Measurements from ENCODE around the gene ETF1. TPM values are rescaled to one million over a fixed set of nuclear protein-coding genes. Genes with fewer than 3 reads are reported as not detected.
A peak's percentile ranks its signal among the peaks of the same experiment; 100 is the strongest.

Gene ETF1
- total and polyA plus RNA-seq, 9 of the 15 experiments (the other 6 are each of a cell fraction or from before 2014, with no cell fraction given) = 53.7 to 209 (median 164) TPM

DNA sequence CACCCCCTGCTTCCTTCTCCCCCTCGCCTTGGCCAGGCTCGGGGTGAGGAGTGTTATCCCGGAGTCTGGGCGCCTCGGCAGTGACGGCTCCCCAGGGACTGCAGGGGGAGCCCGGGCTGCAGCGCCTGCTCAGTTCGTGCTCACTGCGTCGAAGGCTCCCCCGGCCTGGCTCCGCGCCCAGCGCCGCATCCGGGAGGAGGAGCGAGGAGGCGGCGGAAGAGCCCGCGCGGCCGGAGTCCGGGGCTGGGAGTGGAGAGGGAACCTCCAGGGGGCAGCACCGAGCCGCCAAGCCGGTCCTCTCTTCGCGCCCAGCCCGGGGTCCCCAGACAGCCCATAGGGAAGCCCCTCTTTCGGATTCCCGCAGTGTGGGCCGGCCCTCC is 79.0 kb downstream of the ETF1 start (continued):
- TF ChIP-seq, protein P1, sequence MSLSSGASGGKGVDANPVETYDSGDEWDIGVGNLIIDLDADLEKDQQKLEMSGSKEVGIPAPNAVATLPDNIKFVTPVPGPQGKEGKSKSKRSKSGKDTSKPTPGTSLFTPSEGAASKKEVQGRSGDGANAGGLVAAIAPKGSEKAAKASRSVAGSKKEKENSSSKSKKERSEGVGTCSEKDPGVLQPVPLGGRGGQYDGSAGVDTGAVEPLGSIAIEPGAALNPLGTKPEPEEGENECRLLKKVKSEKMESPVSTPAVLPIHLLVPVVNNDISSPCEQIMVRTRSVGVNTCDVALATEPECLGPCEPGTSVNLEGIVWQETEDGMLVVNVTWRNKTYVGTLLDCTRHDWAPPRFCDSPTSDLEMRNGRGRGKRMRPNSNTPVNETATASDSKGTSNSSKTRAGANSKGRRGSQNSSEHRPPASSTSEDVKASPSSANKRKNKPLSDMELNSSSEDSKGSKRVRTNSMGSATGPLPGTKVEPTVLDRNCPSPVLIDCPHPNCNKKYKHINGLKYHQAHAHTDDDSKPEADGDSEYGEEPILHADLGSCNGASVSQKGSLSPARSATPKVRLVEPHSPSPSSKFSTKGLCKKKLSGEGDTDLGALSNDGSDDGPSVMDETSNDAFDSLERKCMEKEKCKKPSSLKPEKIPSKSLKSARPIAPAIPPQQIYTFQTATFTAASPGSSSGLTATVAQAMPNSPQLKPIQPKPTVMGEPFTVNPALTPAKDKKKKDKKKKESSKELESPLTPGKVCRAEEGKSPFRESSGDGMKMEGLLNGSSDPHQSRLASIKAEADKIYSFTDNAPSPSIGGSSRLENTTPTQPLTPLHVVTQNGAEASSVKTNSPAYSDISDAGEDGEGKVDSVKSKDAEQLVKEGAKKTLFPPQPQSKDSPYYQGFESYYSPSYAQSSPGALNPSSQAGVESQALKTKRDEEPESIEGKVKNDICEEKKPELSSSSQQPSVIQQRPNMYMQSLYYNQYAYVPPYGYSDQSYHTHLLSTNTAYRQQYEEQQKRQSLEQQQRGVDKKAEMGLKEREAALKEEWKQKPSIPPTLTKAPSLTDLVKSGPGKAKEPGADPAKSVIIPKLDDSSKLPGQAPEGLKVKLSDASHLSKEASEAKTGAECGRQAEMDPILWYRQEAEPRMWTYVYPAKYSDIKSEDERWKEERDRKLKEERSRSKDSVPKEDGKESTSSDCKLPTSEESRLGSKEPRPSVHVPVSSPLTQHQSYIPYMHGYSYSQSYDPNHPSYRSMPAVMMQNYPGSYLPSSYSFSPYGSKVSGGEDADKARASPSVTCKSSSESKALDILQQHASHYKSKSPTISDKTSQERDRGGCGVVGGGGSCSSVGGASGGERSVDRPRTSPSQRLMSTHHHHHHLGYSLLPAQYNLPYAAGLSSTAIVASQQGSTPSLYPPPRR (CRISPR knock-in tag; IDR thresholded peaks at IDR 0.05; ENCODE audit: borderline replicate concordance) = no peak
- no peak for TF ChIP-seq NUFIP1 (IDR thresholded peaks at IDR 0.05; ENCODE audit: partially characterized antibody)
- no peak for TF ChIP-seq ZNF583 (CRISPR knock-in tag; IDR thresholded peaks at IDR 0.05)
- TF ChIP-seq ZNF239 (CRISPR knock-in tag; IDR thresholded peaks at IDR 0.05) = no peak
- no peak for TF ChIP-seq WHSC1 (IDR thresholded peaks at IDR 0.05; ENCODE audit: low read length)
- TF ChIP-seq RBM34 (IDR thresholded peaks at IDR 0.05; ENCODE audit: borderline replicate concordance, insufficient read depth, low read length) = no peak
- no peak for TF ChIP-seq ZNF165 (CRISPR knock-in tag; IDR thresholded peaks at IDR 0.05; ENCODE audit: borderline replicate concordance)
- peak; percentile 70; the same call in 1 of the 2 replicates for TF ChIP-seq POLR2A (conservative IDR thresholded peaks at IDR 0.05)
- no peak for TF ChIP-seq XRCC3 (IDR thresholded peaks at IDR 0.05)
- no peak for TF ChIP-seq SNRNP70 (optimal IDR thresholded peaks at IDR 0.05; ENCODE audit: low read depth, low read length)
- TF ChIP-seq GTF2E2 (tag; IDR thresholded peaks at IDR 0.05) = peak; percentile 86; the same call in 1 of the 2 replicates
- peak; percentile 36 for TF ChIP-seq ATF7 (IDR thresholded peaks at IDR 0.05)
- TF ChIP-seq EGR1 (conservative IDR thresholded peaks at IDR 0.05) = peak; percentile 24; the same call in 1 of the 2 replicates
- TF ChIP-seq ELF2 (CRISPR knock-in tag; IDR thresholded peaks at IDR 0.05) = 0 out of 2 replicates have a peak, but pooled peaks have one; percentile 8
- no peak for TF ChIP-seq MYBL2 (IDR thresholded peaks at IDR 0.05; ENCODE audit: low read depth)
- no peak for TF ChIP-seq MYBL2 (CRISPR knock-in tag; IDR thresholded peaks at IDR 0.05; ENCODE audit: borderline replicate concordance)
- no peak for TF ChIP-seq ZNF316 (IDR thresholded peaks at IDR 0.05)
- TF ChIP-seq, protein P2, sequence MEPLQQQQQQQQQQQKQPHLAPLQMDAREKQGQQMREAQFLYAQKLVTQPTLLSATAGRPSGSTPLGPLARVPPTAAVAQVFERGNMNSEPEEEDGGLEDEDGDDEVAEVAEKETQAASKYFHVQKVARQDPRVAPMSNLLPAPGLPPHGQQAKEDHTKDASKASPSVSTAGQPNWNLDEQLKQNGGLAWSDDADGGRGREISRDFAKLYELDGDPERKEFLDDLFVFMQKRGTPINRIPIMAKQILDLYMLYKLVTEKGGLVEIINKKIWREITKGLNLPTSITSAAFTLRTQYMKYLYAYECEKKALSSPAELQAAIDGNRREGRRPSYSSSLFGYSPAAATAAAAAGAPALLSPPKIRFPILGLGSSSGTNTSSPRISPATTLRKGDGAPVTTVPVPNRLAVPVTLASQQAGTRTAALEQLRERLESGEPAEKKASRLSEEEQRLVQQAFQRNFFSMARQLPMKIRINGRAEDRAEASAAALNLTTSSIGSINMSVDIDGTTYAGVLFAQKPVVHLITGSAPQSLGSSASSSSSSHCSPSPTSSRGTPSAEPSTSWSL (CRISPR knock-in tag; IDR thresholded peaks at IDR 0.05; ENCODE audit: borderline replicate concordance) = no peak
- TF ChIP-seq CCNT2 (IDR thresholded peaks at IDR 0.05; ENCODE audit: borderline replicate concordance, extremely low read depth, insufficient read length, low read depth, low read length) = peak; percentile 96
- no peak for TF ChIP-seq ZEB2 (IDR thresholded peaks at IDR 0.05)
- TF ChIP-seq NFATC3 (IDR thresholded peaks at IDR 0.05) = no peak
- TF ChIP-seq PURB (CRISPR knock-in tag; IDR thresholded peaks at IDR 0.05; ENCODE audit: low read depth) = no peak
- TF ChIP-seq STAT5A (IDR thresholded peaks at IDR 0.05; ENCODE audit: borderline replicate concordance, low read length) = no peak
- TF ChIP-seq YBX1 (IDR thresholded peaks at IDR 0.05) = no peak
- TF ChIP-seq ZNF197 (CRISPR knock-in tag; IDR thresholded peaks at IDR 0.05; ENCODE audit: low read depth) = no peak
- no peak for TF ChIP-seq OTX1 (CRISPR knock-in tag; IDR thresholded peaks at IDR 0.05)
- no peak for TF ChIP-seq ZKSCAN3 (CRISPR knock-in tag; IDR thresholded peaks at IDR 0.05)
- TF ChIP-seq ETV5 (CRISPR knock-in tag; IDR thresholded peaks at IDR 0.05; ENCODE audit: low read depth) = peak; percentile 97
- TF ChIP-seq SMARCA5 (IDR thresholded peaks at IDR 0.05) = no peak
